Measurements from ENCODE around the gene F13A1. TPM values are rescaled to one million over a fixed set of nuclear protein-coding genes. Genes with fewer than 3 reads are reported as not detected.

Gene F13A1
- total and polyA plus RNA-seq, 3 donors from 2014 or later, result 11.7 to 53.0 (median 22.7) TPM

GRCh38 chr6:6230286-6230685 lies 90.2 kb downstream of the F13A1 start:
- H3K27ac ChIP-seq, result no peak overlapping the region
- no peak for TF ChIP-seq POLR2A (IDR thresholded peaks at IDR 0.05)
- no peak for TF ChIP-seq CTCF (IDR thresholded peaks at IDR 0.05)
- no peak for DNase-seq
- intact Hi-C loops (cut with DNase I; ENCODE audit: low total_unique reads), result no loop called here
- WGBS, 2 donors, result 53 to 57% methylated on average over 1 of the region's 1 CpG
- H3K4me3 ChIP-seq, result no peak overlapping the region
- H3K36me3 ChIP-seq (ENCODE audit: low read depth, missing control alignments), result no peaks in the 10 kb centered on the region
- no peaks in the 10 kb centered on the region for H3K4me1 ChIP-seq
- no peaks in the 10 kb centered on the region for H3K27me3 ChIP-seq
- no peaks in the 10 kb centered on the region for H3K9me3 ChIP-seq

GRCh38 chr6:6227896-6228295 lies 92.6 kb downstream of the F13A1 start:
- WGBS, 2 donors, result 0 to 90% methylated on average over 1 of the region's 1 CpG
- H3K9me3 ChIP-seq, result no peaks in the 10 kb centered on the region
- no peaks in the 10 kb centered on the region for H3K36me3 ChIP-seq (ENCODE audit: low read depth, missing control alignments)
- no peaks in the 10 kb centered on the region for H3K4me1 ChIP-seq
- intact Hi-C loops (cut with DNase I; ENCODE audit: low total_unique reads), result no loop called here
- TF ChIP-seq CTCF (IDR thresholded peaks at IDR 0.05) (no peak), POLR2A (IDR thresholded peaks at IDR 0.05) (no peak)
- no peak overlapping the region for H3K27ac ChIP-seq
- H3K27me3 ChIP-seq, result no peaks in the 10 kb centered on the region
- DNase-seq, result no peak
- H3K4me3 ChIP-seq, result no peak overlapping the region

- Histone ChIP-seq H3K4me3 (no peak overlapping the region), H3K4me1 (no peaks in the 10 kb centered on the region), H3K27ac (no peak overlapping the region), H3K36me3 (ENCODE audit: low read depth, missing control alignments) (no peaks in the 10 kb centered on the region), H3K9me3 (no peaks in the 10 kb centered on the region), H3K27me3 (no peaks in the 10 kb centered on the region)
- intact Hi-C loops (cut with DNase I; ENCODE audit: low total_unique reads), result no loop called here
- TF ChIP-seq POLR2A (IDR thresholded peaks at IDR 0.05) (no peak), CTCF (IDR thresholded peaks at IDR 0.05) (no peak)
- WGBS, 2 donors, result 40 to 44% methylated on average over 2 of the region's 2 CpGs
- DNase-seq, result no peak
These were observed 94.5 kb downstream of the F13A1 start for GRCh38 chr6:6225885-6226529.

- no peak overlapping the region for H3K4me3 ChIP-seq
- DNase-seq, result no peak
- intact Hi-C loops (cut with DNase I; ENCODE audit: low total_unique reads), result no loop called here
- H3K27ac ChIP-seq, result no peak overlapping the region
- no peaks in the 10 kb centered on the region for H3K36me3 ChIP-seq (ENCODE audit: low read depth, missing control alignments)
- H3K4me1 ChIP-seq, result no peaks in the 10 kb centered on the region
- no peaks in the 10 kb centered on the region for H3K9me3 ChIP-seq
- no peaks in the 10 kb centered on the region for H3K27me3 ChIP-seq
- 86 to 87% methylated on average over 6 of the region's 6 CpGs for WGBS, 2 donors
- TF ChIP-seq POLR2A (IDR thresholded peaks at IDR 0.05) (no peak), CTCF (IDR thresholded peaks at IDR 0.05) (no peak)
These were observed 95.5 kb downstream of the F13A1 start for GRCh38 chr6:6224933-6225486.

Measured in testis (tissue), 3 donors.